Measurements from ENCODE around the gene NR3C1.

DNA sequence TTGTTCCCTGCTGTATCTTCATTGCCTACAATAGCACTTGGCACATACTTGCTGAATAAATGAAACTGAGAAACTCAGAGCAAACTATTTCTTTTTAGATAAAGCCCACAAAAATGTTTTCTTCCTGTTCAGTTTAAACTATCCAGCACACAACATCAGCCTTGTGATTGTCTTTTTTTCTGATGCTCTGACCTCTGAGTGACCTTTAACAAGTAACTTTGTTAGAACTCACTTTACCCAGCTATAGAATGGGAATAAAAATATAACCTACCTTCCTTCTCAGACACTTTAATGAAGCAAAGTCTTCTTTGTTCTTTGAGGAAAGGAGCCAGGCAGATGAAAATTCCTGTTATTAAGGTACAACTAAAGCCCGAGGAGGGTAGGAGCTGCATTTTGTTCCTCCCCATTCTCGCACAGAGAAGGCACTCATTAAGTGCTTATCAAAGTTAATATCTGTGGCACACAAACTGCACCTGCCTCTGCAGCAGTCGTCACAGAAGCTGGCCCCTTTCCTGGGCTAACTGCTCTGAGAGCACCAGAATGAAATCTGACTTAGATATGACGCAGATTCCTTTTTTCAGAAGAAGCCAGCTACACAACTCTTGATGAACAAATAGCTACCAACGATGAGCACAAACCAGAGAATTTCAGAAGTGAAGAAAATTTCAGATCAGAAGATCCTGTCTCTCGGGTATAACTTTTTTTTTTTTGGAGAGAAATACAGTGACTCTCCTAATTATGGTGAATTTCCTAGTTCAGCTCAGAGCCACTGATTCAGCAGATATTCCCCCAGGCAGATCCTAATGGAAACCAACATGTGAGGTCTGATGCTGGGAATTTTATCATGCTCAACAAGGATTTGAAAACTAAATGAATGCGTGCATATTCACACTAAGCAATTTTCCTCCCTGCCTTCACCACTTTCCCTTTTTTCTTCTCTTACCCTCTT lies 31.0 kb upstream of the NR3C1 start:
- TF ChIP-seq, protein P1, sequence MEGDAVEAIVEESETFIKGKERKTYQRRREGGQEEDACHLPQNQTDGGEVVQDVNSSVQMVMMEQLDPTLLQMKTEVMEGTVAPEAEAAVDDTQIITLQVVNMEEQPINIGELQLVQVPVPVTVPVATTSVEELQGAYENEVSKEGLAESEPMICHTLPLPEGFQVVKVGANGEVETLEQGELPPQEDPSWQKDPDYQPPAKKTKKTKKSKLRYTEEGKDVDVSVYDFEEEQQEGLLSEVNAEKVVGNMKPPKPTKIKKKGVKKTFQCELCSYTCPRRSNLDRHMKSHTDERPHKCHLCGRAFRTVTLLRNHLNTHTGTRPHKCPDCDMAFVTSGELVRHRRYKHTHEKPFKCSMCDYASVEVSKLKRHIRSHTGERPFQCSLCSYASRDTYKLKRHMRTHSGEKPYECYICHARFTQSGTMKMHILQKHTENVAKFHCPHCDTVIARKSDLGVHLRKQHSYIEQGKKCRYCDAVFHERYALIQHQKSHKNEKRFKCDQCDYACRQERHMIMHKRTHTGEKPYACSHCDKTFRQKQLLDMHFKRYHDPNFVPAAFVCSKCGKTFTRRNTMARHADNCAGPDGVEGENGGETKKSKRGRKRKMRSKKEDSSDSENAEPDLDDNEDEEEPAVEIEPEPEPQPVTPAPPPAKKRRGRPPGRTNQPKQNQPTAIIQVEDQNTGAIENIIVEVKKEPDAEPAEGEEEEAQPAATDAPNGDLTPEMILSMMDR (conservative IDR thresholded peaks at IDR 0.05; ENCODE audit: low read depth, low read length) = no peak
- no peak for TF ChIP-seq EZH2 (IDR thresholded peaks at IDR 0.05; ENCODE audit: borderline replicate concordance, low read depth, low read length, poor library complexity, severe bottlenecking)

Data from A673 (cell line).